Muscle layer of colon (tissue), 2 donors: ENCODE data around the gene KRTAP9-3.
"Not testable (repeated sequence)": the region's sequence is repeated elsewhere in the genome, so short reads cannot be mapped to it uniquely, and the experiment has no call there.

Source experiments
- H3K27ac ChIP-seq: one replicate; pipeline ENCODE4 v1.7.0; 2013; ENCODE audit warnings: low read depth, mild to moderate bottlenecking, low read length, moderate library complexity
- H3K27me3 ChIP-seq, 2 donors: one replicate each; pipeline ENCODE4 v1.7.0; 2013; ENCODE audit warnings: low read length in 2 of 2, mild to moderate bottlenecking in 2 of 2; ENCODE audit not compliant: insufficient read depth in 2 of 2, control insufficient read depth in 1 of 2
- H3K36me3 ChIP-seq: one replicate; pipeline ENCODE4 v1.7.0; 2013; ENCODE audit warnings: mild to moderate bottlenecking, low read length; ENCODE audit not compliant: insufficient read depth
- H3K4me1 ChIP-seq: one replicate; pipeline ENCODE4 v1.7.0; 2013; ENCODE audit warnings: mild to moderate bottlenecking, low read length; ENCODE audit not compliant: insufficient read depth
- H3K4me3 ChIP-seq, 2 donors: one replicate each; pipeline ENCODE4 v1.7.0; 2013; ENCODE audit warnings: low read length in 2 of 2, low read depth in 1 of 2, mild to moderate bottlenecking in 1 of 2, moderate library complexity in 1 of 2
- H3K9ac ChIP-seq: one replicate; pipeline ENCODE4 v1.7.0; 2013; ENCODE audit warnings: low read length
- H3K9me3 ChIP-seq: one replicate; pipeline ENCODE4 v1.7.0; 2013; ENCODE audit warnings: mild to moderate bottlenecking, low read length
- donor health status: abdominal sarcoma.
- donor health status: Adenocarcinoma of cecum.

The KRTAP9-3 gene

GRCh38 chr17:41255381-41256290 lies 23.4 kb downstream of the KRTAP9-3 start, which contains the start of gene KRTAP9-9:
Gene KRTAP9-9, plus strand, starts transcription at chr17:41255384.
- not testable (repeated sequence) for H3K27me3 ChIP-seq, H3K9ac ChIP-seq, H3K4me1 ChIP-seq, H3K9me3 ChIP-seq, H3K36me3 ChIP-seq, H3K4me3 ChIP-seq, H3K27ac ChIP-seq

- no peaks in the 10 kb centered on the region for H3K27me3 ChIP-seq
- H3K9ac ChIP-seq: no peak overlapping the region
- H3K36me3 ChIP-seq: no peaks in the 10 kb centered on the region
- H3K27ac ChIP-seq: no peak overlapping the region
- H3K9me3 ChIP-seq: no peaks in the 10 kb centered on the region
- H3K4me3 ChIP-seq: no peak overlapping the region
- no peaks in the 10 kb centered on the region for H3K4me1 ChIP-seq
These were observed 24.0 kb downstream of the KRTAP9-3 start for GRCh38 chr17:41256291-41256685.

GRCh38 chr17:41258406-41258805 lies 26.2 kb downstream of the KRTAP9-3 start:
- H3K9ac ChIP-seq: no peak overlapping the region
- H3K9me3 ChIP-seq: no peaks in the 10 kb centered on the region
- H3K4me3 ChIP-seq: no peak overlapping the region
- H3K27me3 ChIP-seq: no peaks in the 10 kb centered on the region
- no peaks in the 10 kb centered on the region for H3K4me1 ChIP-seq
- H3K36me3 ChIP-seq: no peaks in the 10 kb centered on the region
- H3K27ac ChIP-seq: no peak overlapping the region

GRCh38 chr17:41263212-41263611 lies 31.0 kb downstream of the KRTAP9-3 start:
- no peak overlapping the region for H3K4me3 ChIP-seq
- no peaks in the 10 kb centered on the region for H3K36me3 ChIP-seq
- no peaks in the 10 kb centered on the region for H3K4me1 ChIP-seq
- H3K27me3 ChIP-seq: no peaks in the 10 kb centered on the region
- H3K27ac ChIP-seq: no peak overlapping the region
- no peaks in the 10 kb centered on the region for H3K9me3 ChIP-seq
- no peak overlapping the region for H3K9ac ChIP-seq

GRCh38 chr17:41264599-41264998 lies 32.4 kb downstream of the KRTAP9-3 start:
- no peak overlapping the region for H3K27ac ChIP-seq

GRCh38 chr17:41265078-41265477 lies 32.8 kb downstream of the KRTAP9-3 start, which contains the start of gene KRTAP9-6:
Gene KRTAP9-6, plus strand, starts transcription at chr17:41265378. Its CDS starts 0 bp downstream, at chr17:41265378.
- H3K9ac ChIP-seq: no peak within 1 kb of the TSS
- no peaks in the 10 kb centered on the region for H3K27me3 ChIP-seq
- H3K36me3 ChIP-seq: no peaks in the 10 kb centered on the region

More at GRCh38 chr17:41264599-41264998, 32.4 kb downstream of the KRTAP9-3 start:
- no peaks in the 10 kb centered on the region for H3K27me3 ChIP-seq
- no peak overlapping the region for H3K9ac ChIP-seq
- H3K4me1 ChIP-seq: no peaks in the 10 kb centered on the region
- no peaks in the 10 kb centered on the region for H3K9me3 ChIP-seq
- H3K36me3 ChIP-seq: no peaks in the 10 kb centered on the region
- no peak overlapping the region for H3K4me3 ChIP-seq

GRCh38 chr17:41267711-41268110 lies 35.5 kb downstream of the KRTAP9-3 start:
- no peaks in the 10 kb centered on the region for H3K4me1 ChIP-seq
- no peak overlapping the region for H3K27ac ChIP-seq
- H3K27me3 ChIP-seq: no peaks in the 10 kb centered on the region

More at GRCh38 chr17:41265078-41265477, 32.8 kb downstream of the KRTAP9-3 start, which contains the start of gene KRTAP9-6:
- Histone ChIP-seq H3K9me3 (no peaks in the 10 kb centered on the region), H3K4me1 (no peaks in the 10 kb centered on the region), H3K27ac (no peak within 1 kb of the TSS), H3K4me3 (no peak within 1 kb of the TSS)

GRCh38 chr17:41271323-41271722 lies 39.1 kb downstream of the KRTAP9-3 start:
- not testable (repeated sequence) for H3K9ac ChIP-seq, H3K4me3 ChIP-seq, H3K27me3 ChIP-seq, H3K36me3 ChIP-seq, H3K27ac ChIP-seq, H3K9me3 ChIP-seq, H3K4me1 ChIP-seq

More at GRCh38 chr17:41267711-41268110, 35.5 kb downstream of the KRTAP9-3 start:
- H3K9me3 ChIP-seq: no peaks in the 10 kb centered on the region
- no peak overlapping the region for H3K9ac ChIP-seq
- no peaks in the 10 kb centered on the region for H3K36me3 ChIP-seq
- no peak overlapping the region for H3K4me3 ChIP-seq

GRCh38 chr17:41271858-41272257 lies 39.6 kb downstream of the KRTAP9-3 start:
- H3K27me3 ChIP-seq: no peaks in the 10 kb centered on the region
- H3K27ac ChIP-seq: no peak overlapping the region
- no peak overlapping the region for H3K4me3 ChIP-seq
- no peak overlapping the region for H3K9ac ChIP-seq
- H3K9me3 ChIP-seq: no peaks in the 10 kb centered on the region
- H3K36me3 ChIP-seq: no peaks in the 10 kb centered on the region
- H3K4me1 ChIP-seq: no peaks in the 10 kb centered on the region

- H3K4me1 ChIP-seq, H3K9me3 ChIP-seq, H3K4me3 ChIP-seq, H3K27me3 ChIP-seq, H3K27ac ChIP-seq, H3K36me3 ChIP-seq, H3K9ac ChIP-seq: not testable (repeated sequence)
These were observed 43.5 kb downstream of the KRTAP9-3 start, which contains the start of gene KRTAP9-7 for GRCh38 chr17:41275648-41276190. Gene KRTAP9-7, plus strand, starts transcription at chr17:41275698. Its CDS starts 0 bp downstream, at chr17:41275698.

- no peaks in the 10 kb centered on the region for H3K27me3 ChIP-seq
- H3K9me3 ChIP-seq: no peaks in the 10 kb centered on the region
- no peaks in the 10 kb centered on the region for H3K36me3 ChIP-seq
- no peak overlapping the region for H3K27ac ChIP-seq
- H3K4me1 ChIP-seq: no peaks in the 10 kb centered on the region
- no peak overlapping the region for H3K9ac ChIP-seq
- no peak overlapping the region for H3K4me3 ChIP-seq
These were observed 46.1 kb downstream of the KRTAP9-3 start for GRCh38 chr17:41278176-41278955.
